Measurements from ENCODE around the gene WFIKKN2. TPM values are rescaled to one million over a fixed set of nuclear protein-coding genes. Genes with fewer than 3 reads are reported as not detected.

WFIKKN2 gene
- total and polyA plus RNA-seq, 10 of the 15 experiments (the other 5 are each of a cell fraction or from before 2014, with no cell fraction given), result 0.06 TPM; not detected in 9

DNA sequence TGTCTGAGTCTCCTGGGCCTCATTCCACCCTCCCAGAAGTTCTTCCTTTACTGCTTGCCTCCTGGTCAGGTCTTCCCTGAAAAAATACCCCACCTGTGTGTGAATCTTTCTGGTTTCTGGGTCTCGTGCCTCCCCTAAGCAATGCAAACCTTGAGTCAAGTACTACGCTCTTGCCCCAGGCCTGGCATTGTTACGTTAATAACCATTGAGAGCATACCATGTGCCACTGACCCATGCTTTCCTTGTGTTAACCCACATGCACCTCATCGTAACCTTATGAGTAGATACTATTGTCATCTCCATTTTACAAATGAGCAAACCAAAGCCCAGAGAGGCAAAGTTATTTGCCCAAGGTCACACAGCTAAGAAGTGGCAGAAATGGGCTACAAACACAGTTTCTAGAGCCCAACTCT lies 56.2 kb downstream of the WFIKKN2 start (continued):
- TF ChIP-seq IRF4 (IDR thresholded peaks at IDR 0.05; ENCODE audit: low read depth, low read length) (no peak), MEF2B (IDR thresholded peaks at IDR 0.05; ENCODE audit: partially characterized antibody, poor library complexity, severe bottlenecking) (no peak)
- TF ChIP-seq, protein P1, sequence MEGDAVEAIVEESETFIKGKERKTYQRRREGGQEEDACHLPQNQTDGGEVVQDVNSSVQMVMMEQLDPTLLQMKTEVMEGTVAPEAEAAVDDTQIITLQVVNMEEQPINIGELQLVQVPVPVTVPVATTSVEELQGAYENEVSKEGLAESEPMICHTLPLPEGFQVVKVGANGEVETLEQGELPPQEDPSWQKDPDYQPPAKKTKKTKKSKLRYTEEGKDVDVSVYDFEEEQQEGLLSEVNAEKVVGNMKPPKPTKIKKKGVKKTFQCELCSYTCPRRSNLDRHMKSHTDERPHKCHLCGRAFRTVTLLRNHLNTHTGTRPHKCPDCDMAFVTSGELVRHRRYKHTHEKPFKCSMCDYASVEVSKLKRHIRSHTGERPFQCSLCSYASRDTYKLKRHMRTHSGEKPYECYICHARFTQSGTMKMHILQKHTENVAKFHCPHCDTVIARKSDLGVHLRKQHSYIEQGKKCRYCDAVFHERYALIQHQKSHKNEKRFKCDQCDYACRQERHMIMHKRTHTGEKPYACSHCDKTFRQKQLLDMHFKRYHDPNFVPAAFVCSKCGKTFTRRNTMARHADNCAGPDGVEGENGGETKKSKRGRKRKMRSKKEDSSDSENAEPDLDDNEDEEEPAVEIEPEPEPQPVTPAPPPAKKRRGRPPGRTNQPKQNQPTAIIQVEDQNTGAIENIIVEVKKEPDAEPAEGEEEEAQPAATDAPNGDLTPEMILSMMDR (IDR thresholded peaks at IDR 0.05 in 2 of 3, conservative IDR thresholded peaks at IDR 0.05 in 1 of 3; ENCODE audit: control insufficient read depth in 2 of 3, extremely low read depth in 1 of 3, insufficient read depth in 1 of 3, low read depth in 3 of 3, low read length in 3 of 3), result no peak

Small RNA genes within 50 kb of the gene (small RNA-seq; reads per million reads assigned to genes)
- not detected for gene AC005921.1

Other genes starting within 250 kb of the WFIKKN2 start
- not detected in 2 replicates for gene ABCC3, start 200.7 kb upstream of the WFIKKN2 start, total RNA-seq (2014; rRNA removed)
- not detected in 2 replicates for gene ABCC3, start 200.7 kb upstream of the WFIKKN2 start, total RNA-seq (2014; rRNA removed; fragmentation: Illumina TruSeq; extraction: Trizol)
- gene ABCC3, start 200.7 kb upstream of the WFIKKN2 start, total RNA-seq (2021), result 1.1 and 1.5 TPM in 2 replicates
- gene ABCC3, start 200.7 kb upstream of the WFIKKN2 start, polyA plus RNA-seq (2011; rRNA removed), result 1.9 and 2.3 TPM in 2 replicates
- gene ABCC3, start 200.7 kb upstream of the WFIKKN2 start, polyA plus RNA-seq (2014; fragmentation: Illumina TruSeq; extraction: Trizol), result 0.21 TPM in 1 of 2 replicates, not detected in the other
- not detected for gene ABCC3, start 200.7 kb upstream of the WFIKKN2 start, polyA plus RNA-seq (2014; fragmentation: Nextera tagmentation; extraction: Ambion mirVana)
- 0.10 TPM in 1 of 2 replicates, not detected in the other for gene ABCC3, start 200.7 kb upstream of the WFIKKN2 start, polyA plus RNA-seq (2014; rRNA removed)
- under 1 TPM in 1 of 2 experiments, not detected in 1; 0.32 TPM for gene ABCC3, start 200.7 kb upstream of the WFIKKN2 start, polyA plus RNA-seq (2016; fragmentation: Nextera tagmentation; extraction: Ambion mirVana)
- 14.6 and 17.8 TPM in 2 replicates for gene ANKRD40, start 127.7 kb upstream of the WFIKKN2 start, total RNA-seq (2014; rRNA removed)
- gene ANKRD40, start 127.7 kb upstream of the WFIKKN2 start, total RNA-seq (2014; rRNA removed; fragmentation: Illumina TruSeq; extraction: Trizol), result 19.0 and 19.9 TPM in 2 replicates
- 20.5 and 21.7 TPM in 2 replicates for gene ANKRD40, start 127.7 kb upstream of the WFIKKN2 start, total RNA-seq (2021)
- gene ANKRD40, start 127.7 kb upstream of the WFIKKN2 start, polyA plus RNA-seq (2011; rRNA removed), result 19.9 and 24.2 TPM in 2 replicates
- 20.2 and 23.5 TPM in 2 replicates for gene ANKRD40, start 127.7 kb upstream of the WFIKKN2 start, polyA plus RNA-seq (2014; fragmentation: Illumina TruSeq; extraction: Trizol)
- 1 to 10 TPM; 6.7 to 6.9 TPM for gene ANKRD40, start 127.7 kb upstream of the WFIKKN2 start, polyA plus RNA-seq (2014; fragmentation: Nextera tagmentation; extraction: Ambion mirVana)
- gene ANKRD40, start 127.7 kb upstream of the WFIKKN2 start, polyA plus RNA-seq (2014; rRNA removed), result 12.5 and 15.0 TPM in 2 replicates
- 1 to 10 TPM; 5.9 to 9.6 TPM for gene ANKRD40, start 127.7 kb upstream of the WFIKKN2 start, polyA plus RNA-seq (2016; fragmentation: Nextera tagmentation; extraction: Ambion mirVana)
- gene LUC7L3, start 116.0 kb upstream of the WFIKKN2 start, total RNA-seq (2014; rRNA removed), result 51.3 and 62.8 TPM in 2 replicates
- 97.5 and 107 TPM in 2 replicates for gene LUC7L3, start 116.0 kb upstream of the WFIKKN2 start, total RNA-seq (2014; rRNA removed; fragmentation: Illumina TruSeq; extraction: Trizol)
- 126 and 129 TPM in 2 replicates for gene LUC7L3, start 116.0 kb upstream of the WFIKKN2 start, total RNA-seq (2021)
- 172 and 341 TPM in 2 replicates for gene LUC7L3, start 116.0 kb upstream of the WFIKKN2 start, polyA plus RNA-seq (2011; rRNA removed)
- 176 and 255 TPM in 2 replicates for gene LUC7L3, start 116.0 kb upstream of the WFIKKN2 start, polyA plus RNA-seq (2014; fragmentation: Illumina TruSeq; extraction: Trizol)
- 100 to 1,000 TPM; 133 to 164 TPM for gene LUC7L3, start 116.0 kb upstream of the WFIKKN2 start, polyA plus RNA-seq (2014; fragmentation: Nextera tagmentation; extraction: Ambion mirVana)
- gene LUC7L3, start 116.0 kb upstream of the WFIKKN2 start, polyA plus RNA-seq (2014; rRNA removed), result 107 and 145 TPM in 2 replicates
- gene LUC7L3, start 116.0 kb upstream of the WFIKKN2 start, polyA plus RNA-seq (2016; fragmentation: Nextera tagmentation; extraction: Ambion mirVana), result 100 to 1,000 TPM; 153 to 157 TPM
- gene ANKRD40CL, start 68.1 kb upstream of the WFIKKN2 start, total RNA-seq (2014; rRNA removed), result not detected in 2 replicates
- gene ANKRD40CL, start 68.1 kb upstream of the WFIKKN2 start, total RNA-seq (2014; rRNA removed; fragmentation: Illumina TruSeq; extraction: Trizol), result not detected in 2 replicates
- gene ANKRD40CL, start 68.1 kb upstream of the WFIKKN2 start, total RNA-seq (2021), result not detected in 2 replicates
- gene ANKRD40CL, start 68.1 kb upstream of the WFIKKN2 start, polyA plus RNA-seq (2011; rRNA removed), result not detected in 2 replicates
- gene ANKRD40CL, start 68.1 kb upstream of the WFIKKN2 start, polyA plus RNA-seq (2014; fragmentation: Illumina TruSeq; extraction: Trizol), result not detected in 2 replicates
- gene ANKRD40CL, start 68.1 kb upstream of the WFIKKN2 start, polyA plus RNA-seq (2014; fragmentation: Nextera tagmentation; extraction: Ambion mirVana), result not detected
- gene ANKRD40CL, start 68.1 kb upstream of the WFIKKN2 start, polyA plus RNA-seq (2014; rRNA removed), result not detected in 2 replicates
- not detected for gene ANKRD40CL, start 68.1 kb upstream of the WFIKKN2 start, polyA plus RNA-seq (2016; fragmentation: Nextera tagmentation; extraction: Ambion mirVana)
- gene TOB1, start 30.8 kb downstream of the WFIKKN2 start, total RNA-seq (2014; rRNA removed), result 4.4 and 5.0 TPM in 2 replicates
- 7.7 and 8.2 TPM in 2 replicates for gene TOB1, start 30.8 kb downstream of the WFIKKN2 start, total RNA-seq (2014; rRNA removed; fragmentation: Illumina TruSeq; extraction: Trizol)
- 16.9 and 19.6 TPM in 2 replicates for gene TOB1, start 30.8 kb downstream of the WFIKKN2 start, total RNA-seq (2021)
- 9.4 and 10.7 TPM in 2 replicates for gene TOB1, start 30.8 kb downstream of the WFIKKN2 start, polyA plus RNA-seq (2011; rRNA removed)
- 9.6 TPM in 2 replicates for gene TOB1, start 30.8 kb downstream of the WFIKKN2 start, polyA plus RNA-seq (2014; fragmentation: Illumina TruSeq; extraction: Trizol)
- 10 to 100 TPM; 19.5 to 28.3 TPM for gene TOB1, start 30.8 kb downstream of the WFIKKN2 start, polyA plus RNA-seq (2014; fragmentation: Nextera tagmentation; extraction: Ambion mirVana)
- 8.9 and 10.4 TPM in 2 replicates for gene TOB1, start 30.8 kb downstream of the WFIKKN2 start, polyA plus RNA-seq (2014; rRNA removed)
- gene TOB1, start 30.8 kb downstream of the WFIKKN2 start, polyA plus RNA-seq (2016; fragmentation: Nextera tagmentation; extraction: Ambion mirVana), result 10 to 100 TPM; 30.6 to 32.4 TPM

Measured in GM12878 (cell line).